Measurements from ENCODE around the gene MAML1. TPM values are rescaled to one million over a fixed set of nuclear protein-coding genes. Genes with fewer than 3 reads are reported as not detected.

The MAML1 gene
- total RNA-seq, 1 donor from 2014 or later, result 32.5 TPM

Small RNA genes lying within 50 kb of the gene (microRNA-seq; reads per million reads assigned to microRNA genes)
- not detected for gene MIR1229

Other genes starting within 250 kb of the MAML1 start
- gene RUFY1, start 182.3 kb upstream of the MAML1 start, total RNA-seq, result 52.1 TPM
- 673 TPM for gene HNRNPH1, start 109.2 kb upstream of the MAML1 start, total RNA-seq
- gene CBY3, start 51.8 kb upstream of the MAML1 start, total RNA-seq, result not detected
- 542 TPM for gene CANX, start 33.9 kb upstream of the MAML1 start, total RNA-seq
- 21.7 TPM for gene LTC4S, start 61.2 kb downstream of the MAML1 start, total RNA-seq
- 71.7 TPM for gene MGAT4B, start 74.0 kb downstream of the MAML1 start, total RNA-seq
- 365 TPM for gene SQSTM1, start 88.1 kb downstream of the MAML1 start, total RNA-seq
- gene MRNIP, start 126.0 kb downstream of the MAML1 start, total RNA-seq, result 54.4 TPM
- 132 TPM for gene TBC1D9B, start 175.1 kb downstream of the MAML1 start, total RNA-seq